Fibroblast of pulmonary artery (primary cell): Measurements from ENCODE around the gene NUTF2.
A peak's percentile ranks its signal among the peaks of the same experiment; 100 is the strongest.

Experiments
- DNase-seq: peaks from one replicate; pipeline ENCODE4 v3.0.0-alpha.2; 2010; ENCODE audit warnings: low read depth
- H3K4me3 ChIP-seq: replicated peaks from 2 replicates; pipeline ENCODE4 v1.5.1; 2011; ENCODE audit warnings: low read depth, mild to moderate bottlenecking, control low read depth, low read length, moderate library complexity
- TF ChIP-seq, protein P1 (sequence below): IDR thresholded peaks from 2 replicates; pipeline ENCODE4 v1.5.1; 2011; ENCODE audit warnings: mild to moderate bottlenecking, control low read depth, low read length, inconsistent platforms; ENCODE audit errors: missing control alignments

Gene NUTF2

DNA sequence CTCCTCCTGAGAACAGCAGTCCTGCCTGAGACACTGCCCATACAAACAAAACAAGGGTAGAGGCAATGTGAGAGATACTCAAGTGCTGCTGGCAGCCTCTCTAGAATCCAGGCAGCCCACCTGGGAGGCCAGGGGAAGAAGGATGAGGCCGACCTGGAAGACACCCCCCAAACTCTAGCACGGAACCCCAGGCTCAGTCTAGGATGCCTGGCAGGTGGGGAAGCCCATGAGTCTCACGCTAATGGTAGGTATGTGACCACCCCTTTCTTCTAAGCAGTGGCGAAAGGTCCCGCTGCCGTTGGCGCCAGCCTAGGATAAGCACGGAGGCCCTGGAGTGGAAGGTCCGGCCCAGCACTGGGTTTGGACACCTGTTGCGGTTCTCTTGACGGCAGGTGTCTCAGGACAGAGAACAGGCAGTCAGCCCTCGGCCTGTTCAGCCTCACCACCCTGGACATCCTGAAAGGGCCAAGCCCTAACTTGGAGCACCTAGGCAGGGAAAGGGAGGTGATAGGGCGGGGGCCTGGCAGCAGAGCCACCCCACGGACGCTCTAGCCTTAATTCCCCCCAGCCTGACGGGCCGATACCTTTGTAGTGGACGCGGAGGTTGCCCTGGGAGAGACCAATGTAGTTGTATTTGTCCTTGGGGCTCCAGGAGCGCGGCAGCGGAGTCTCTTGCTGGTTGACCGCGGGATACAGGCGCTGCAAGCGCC lies 40.9 kb upstream of the NUTF2 start:
- TF ChIP-seq, protein P1, sequence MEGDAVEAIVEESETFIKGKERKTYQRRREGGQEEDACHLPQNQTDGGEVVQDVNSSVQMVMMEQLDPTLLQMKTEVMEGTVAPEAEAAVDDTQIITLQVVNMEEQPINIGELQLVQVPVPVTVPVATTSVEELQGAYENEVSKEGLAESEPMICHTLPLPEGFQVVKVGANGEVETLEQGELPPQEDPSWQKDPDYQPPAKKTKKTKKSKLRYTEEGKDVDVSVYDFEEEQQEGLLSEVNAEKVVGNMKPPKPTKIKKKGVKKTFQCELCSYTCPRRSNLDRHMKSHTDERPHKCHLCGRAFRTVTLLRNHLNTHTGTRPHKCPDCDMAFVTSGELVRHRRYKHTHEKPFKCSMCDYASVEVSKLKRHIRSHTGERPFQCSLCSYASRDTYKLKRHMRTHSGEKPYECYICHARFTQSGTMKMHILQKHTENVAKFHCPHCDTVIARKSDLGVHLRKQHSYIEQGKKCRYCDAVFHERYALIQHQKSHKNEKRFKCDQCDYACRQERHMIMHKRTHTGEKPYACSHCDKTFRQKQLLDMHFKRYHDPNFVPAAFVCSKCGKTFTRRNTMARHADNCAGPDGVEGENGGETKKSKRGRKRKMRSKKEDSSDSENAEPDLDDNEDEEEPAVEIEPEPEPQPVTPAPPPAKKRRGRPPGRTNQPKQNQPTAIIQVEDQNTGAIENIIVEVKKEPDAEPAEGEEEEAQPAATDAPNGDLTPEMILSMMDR = no peak
- H3K4me3 ChIP-seq = peak overlapping the region; percentile 96
- no peak for DNase-seq

DNA sequence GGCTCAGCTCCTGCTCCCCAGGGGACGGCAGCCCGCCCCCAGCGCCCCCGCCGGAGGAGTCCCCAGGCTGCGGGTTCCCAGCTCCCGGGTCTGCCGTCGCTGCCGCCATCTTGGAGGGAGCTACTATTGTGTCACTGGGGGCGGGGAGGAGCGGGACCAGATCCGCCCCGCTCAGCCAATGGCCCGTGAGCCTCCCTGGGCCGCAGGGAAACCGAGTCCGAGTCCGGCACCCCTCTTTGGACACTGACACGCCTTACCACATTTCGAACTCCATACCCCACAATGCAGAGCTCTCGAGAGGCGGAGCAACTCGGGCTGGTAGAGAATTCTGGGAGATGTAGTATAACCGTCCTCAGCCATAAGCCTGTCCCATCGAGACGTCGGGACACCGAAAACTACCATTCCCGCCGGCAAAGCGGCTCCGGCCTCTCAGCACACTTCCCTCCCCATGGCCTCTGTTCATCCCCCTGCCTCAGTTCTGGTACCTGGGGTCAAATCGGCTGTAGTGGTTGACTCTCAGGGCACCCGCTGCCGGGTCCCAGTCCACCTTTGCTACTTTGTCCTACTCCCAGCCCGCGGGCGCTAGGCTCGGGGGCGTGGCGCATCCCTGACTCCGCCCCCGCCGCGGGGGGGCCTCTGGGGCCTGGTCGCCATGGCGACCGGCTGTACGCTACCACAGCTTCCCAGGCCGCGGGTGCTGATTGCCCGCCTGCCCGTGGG lies 40.1 kb upstream of the NUTF2 start, which contains the start of the genes RANBP10 and TSNAXIP1:
Gene RANBP10, minus strand, starts transcription at position 133 of the 720 bp plus-strand sequence. Its CDS starts 24 bp downstream, at position 109.
Gene TSNAXIP1, plus strand, starts transcription at position 462 of the 720 bp plus-strand sequence. CDS start 261 bp downstream, outside the sequence.
- peak within 1 kb of the TSS; percentile 96 for H3K4me3 ChIP-seq
- TF ChIP-seq, protein P1 = no peak
- DNase-seq = peak; percentile 99

DNA sequence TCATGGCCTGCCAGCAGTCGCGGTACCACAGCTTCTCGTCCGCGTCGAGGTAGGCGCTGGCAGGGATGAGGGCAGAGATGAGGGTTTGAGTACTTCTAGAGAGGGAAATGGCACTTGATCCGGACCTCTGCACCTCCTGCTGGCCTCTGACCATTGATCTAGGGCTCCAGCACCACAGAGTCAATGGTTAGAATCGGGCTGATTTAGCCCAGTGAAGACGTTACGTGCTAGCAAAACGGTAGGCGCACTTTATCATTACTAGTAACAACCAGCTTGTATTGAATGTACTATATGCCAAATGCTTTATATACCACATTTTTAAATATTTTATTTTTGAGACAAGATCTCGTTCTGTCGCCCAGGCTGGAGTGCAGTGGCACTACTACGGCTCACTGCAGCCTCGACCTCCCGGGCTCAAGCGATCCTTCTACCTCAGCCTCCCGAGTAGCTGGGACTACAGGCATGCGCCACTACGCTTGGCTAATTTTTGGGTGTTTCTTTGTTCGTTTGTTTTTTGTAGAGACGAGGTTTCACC lies 39.5 kb upstream of the NUTF2 start:
- peak overlapping the region; percentile 96 for H3K4me3 ChIP-seq
- TF ChIP-seq, protein P1 = peak; percentile 10
- DNase-seq = no peak

DNA sequence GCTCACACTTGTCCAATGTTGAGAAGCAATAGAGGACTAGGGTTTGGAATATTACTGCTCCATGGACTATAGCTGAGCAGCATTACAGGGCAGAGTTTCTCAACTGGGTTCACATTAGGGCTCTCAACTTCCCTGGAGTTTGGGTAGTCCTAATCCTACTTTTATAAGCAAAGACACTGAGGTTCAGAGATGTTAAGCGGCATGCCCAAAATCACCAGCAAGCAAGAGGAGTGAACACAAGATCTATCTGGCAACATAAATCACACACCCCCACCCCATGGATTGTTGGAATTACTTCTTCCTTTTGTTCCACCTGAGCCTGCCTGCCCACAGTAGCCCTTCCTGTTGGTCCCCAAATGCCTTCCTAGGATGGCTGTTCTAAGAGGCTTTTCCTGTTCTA lies 34.8 kb upstream of the NUTF2 start:
- no peak for DNase-seq
- TF ChIP-seq, protein P1 = no peak
- no peak overlapping the region for H3K4me3 ChIP-seq

DNA sequence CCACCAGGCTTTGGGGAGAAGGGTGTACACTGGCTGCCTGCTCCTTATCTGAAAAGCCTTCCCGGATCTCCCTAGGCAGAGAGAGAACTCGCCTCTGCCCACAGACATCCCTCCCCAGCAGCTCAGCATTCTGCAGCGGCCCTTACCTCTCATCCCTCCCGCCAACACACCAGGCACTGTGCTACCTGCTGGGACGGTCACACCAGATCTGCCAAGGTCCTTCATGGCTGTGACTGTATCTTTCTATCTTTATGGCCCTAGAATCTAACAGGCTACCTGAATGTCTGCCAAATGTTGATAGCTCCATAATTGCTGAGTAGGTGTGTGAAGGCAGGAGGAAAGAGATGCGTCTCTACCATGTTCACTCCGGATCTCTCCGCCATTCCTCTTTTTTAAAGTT lies 32.2 kb upstream of the NUTF2 start:
- H3K4me3 ChIP-seq = no peak overlapping the region
- DNase-seq = no peak
- TF ChIP-seq, protein P1 = no peak

DNA sequence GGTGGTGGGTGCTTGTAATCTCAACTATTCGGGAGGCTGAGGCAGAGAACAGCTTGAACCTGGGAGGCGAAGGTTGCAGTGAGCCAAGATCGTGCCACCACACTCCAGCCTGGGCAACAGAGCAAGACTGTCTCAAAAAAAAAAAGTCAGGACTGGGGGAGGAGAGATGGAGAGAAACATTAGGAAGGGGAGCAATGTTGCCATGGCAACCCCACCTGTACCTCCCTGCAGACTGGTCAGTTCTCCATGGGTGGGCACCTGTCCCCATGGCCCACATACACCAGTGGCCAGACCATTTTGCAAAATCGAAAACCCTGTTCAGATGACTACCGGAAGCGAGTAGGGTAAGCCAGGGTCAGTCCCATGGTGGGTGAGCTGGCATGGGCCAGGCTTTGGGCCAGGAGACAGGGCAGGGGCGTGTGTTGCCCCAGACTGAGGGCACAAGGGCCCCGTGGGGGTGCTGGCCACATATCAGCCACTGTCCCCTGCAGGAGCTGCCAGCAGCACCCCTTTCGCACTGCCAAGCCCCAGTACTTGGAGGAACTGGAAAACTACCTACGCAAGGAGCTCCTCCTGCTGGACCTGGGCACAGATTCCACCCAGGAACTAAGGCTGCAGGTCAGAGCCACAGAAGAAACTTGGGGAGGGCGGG lies 26.0 kb upstream of the NUTF2 start:
- TF ChIP-seq, protein P1 = no peak
- no peak overlapping the region for H3K4me3 ChIP-seq
- DNase-seq = no peak
